ENCODE data around the gene ADAMTS7.

DNA sequence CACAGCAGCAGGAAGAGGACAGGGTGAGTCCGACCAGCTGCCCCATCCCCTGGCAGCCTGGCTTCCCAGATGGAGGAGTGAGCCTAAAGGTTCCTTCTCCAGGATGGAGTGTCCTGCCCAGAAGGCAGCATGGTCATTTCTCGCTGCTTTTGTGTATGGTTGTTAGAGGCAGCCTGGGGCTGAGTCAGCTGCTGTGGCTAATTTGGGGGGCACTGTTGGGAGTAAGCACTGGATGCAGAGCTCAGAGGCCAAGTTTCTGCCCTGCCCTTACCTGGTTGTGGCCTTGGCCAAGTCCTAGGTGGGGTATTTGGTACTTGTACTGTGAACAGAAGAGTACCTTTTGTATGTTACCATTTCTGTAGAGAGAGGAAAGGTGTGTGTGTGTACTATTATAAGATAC, 78.6 kb downstream of the ADAMTS7 start:
- TF ChIP-seq, protein P1, sequence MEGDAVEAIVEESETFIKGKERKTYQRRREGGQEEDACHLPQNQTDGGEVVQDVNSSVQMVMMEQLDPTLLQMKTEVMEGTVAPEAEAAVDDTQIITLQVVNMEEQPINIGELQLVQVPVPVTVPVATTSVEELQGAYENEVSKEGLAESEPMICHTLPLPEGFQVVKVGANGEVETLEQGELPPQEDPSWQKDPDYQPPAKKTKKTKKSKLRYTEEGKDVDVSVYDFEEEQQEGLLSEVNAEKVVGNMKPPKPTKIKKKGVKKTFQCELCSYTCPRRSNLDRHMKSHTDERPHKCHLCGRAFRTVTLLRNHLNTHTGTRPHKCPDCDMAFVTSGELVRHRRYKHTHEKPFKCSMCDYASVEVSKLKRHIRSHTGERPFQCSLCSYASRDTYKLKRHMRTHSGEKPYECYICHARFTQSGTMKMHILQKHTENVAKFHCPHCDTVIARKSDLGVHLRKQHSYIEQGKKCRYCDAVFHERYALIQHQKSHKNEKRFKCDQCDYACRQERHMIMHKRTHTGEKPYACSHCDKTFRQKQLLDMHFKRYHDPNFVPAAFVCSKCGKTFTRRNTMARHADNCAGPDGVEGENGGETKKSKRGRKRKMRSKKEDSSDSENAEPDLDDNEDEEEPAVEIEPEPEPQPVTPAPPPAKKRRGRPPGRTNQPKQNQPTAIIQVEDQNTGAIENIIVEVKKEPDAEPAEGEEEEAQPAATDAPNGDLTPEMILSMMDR (IDR thresholded peaks at IDR 0.05), result no peak
- no peak for TF ChIP-seq POLR2A (IDR thresholded peaks at IDR 0.05)
